ENCODE results near the gene LRFN2. TPM values are rescaled to one million over a fixed set of nuclear protein-coding genes. Genes with fewer than 3 reads are reported as not detected.
A peak's percentile ranks its signal among the peaks of the same experiment; 100 is the strongest.

LRFN2 gene
- polyA plus RNA-seq, 1 donor from 2014 or later: not detected

DNA sequence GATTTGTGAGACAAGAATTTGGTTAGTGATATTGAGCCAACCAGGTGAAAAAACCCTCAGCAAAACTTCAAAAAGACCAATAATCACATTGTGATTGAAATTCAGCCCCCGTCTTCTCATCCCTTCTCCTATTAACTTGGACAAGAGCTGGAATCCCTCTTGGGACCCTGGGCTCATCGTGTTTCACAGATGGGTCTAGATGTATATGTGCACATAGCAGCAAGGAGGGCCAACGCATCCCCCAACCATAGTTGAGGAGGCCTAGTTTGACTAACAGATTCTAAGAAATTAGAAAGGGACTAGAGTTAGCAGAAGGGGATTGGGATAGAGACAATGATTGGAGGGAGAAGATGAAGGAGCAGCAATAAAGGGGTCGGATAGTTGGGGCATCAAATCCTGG is 19.8 kb upstream of the LRFN2 start:
- Mint-ChIP-seq H3K9me3 (no peaks in the 10 kb centered on the region), H3K27me3 (peaks cover 12% of the 10 kb centered on the region), H3K27ac (peak overlapping the region in 1 of 3 donors; percentile 70), H3K36me3 (no peaks in the 10 kb centered on the region), H3K4me3 (no peak overlapping the region), H3K4me1 (no peaks in the 10 kb centered on the region)

DNA sequence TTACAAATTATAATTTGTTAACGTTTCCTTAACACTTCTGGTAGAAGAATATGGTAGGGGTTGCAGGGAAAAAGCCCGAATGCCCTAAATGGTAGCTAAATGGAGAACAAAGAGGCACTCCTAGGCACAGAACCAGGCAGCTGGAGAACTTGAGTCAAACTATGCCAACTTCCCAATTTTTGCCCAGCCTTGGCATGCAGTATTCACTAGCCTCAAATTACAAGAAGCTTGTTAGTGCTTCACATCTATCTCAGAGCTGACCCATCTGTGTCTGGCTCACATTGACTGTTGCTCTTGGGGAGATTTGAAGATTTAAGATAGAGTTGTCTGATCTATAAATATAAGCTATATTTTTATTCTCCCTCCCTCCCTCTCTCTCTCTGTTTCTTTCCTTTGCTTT is 19.4 kb upstream of the LRFN2 start:
- H3K27me3 Mint-ChIP-seq: peaks cover 14% of the 10 kb centered on the region
- no peak overlapping the region for H3K27ac Mint-ChIP-seq
- H3K4me3 Mint-ChIP-seq: no peak overlapping the region
- H3K4me1 Mint-ChIP-seq: no peaks in the 10 kb centered on the region
- H3K9me3 Mint-ChIP-seq: no peaks in the 10 kb centered on the region
- H3K36me3 Mint-ChIP-seq: no peaks in the 10 kb centered on the region

DNA sequence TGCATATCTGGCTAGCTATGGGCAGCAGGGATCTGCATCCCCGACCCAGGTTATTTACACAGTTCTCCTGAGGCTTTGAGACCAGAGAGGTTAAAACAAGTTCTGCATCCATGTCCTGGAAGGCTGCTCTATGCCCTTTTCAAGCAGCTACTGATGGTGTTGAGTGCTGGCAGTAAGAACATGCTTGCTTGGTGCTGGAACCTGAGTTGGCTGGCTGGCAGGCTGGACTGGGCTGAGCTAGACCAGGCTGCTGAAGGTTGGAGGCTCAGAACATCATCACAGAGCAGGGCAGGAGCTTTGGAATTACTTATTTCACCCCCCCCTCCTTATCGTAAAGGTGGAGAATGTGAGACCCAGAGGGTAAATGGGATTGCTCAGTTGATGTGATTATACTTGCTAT is 16.9 kb upstream of the LRFN2 start:
- no peaks in the 10 kb centered on the region for H3K9me3 Mint-ChIP-seq
- no peaks in the 10 kb centered on the region for H3K4me1 Mint-ChIP-seq
- no peak overlapping the region for H3K27ac Mint-ChIP-seq
- peaks cover 17% of the 10 kb centered on the region for H3K27me3 Mint-ChIP-seq
- H3K36me3 Mint-ChIP-seq: no peaks in the 10 kb centered on the region
- H3K4me3 Mint-ChIP-seq: no peak overlapping the region

DNA sequence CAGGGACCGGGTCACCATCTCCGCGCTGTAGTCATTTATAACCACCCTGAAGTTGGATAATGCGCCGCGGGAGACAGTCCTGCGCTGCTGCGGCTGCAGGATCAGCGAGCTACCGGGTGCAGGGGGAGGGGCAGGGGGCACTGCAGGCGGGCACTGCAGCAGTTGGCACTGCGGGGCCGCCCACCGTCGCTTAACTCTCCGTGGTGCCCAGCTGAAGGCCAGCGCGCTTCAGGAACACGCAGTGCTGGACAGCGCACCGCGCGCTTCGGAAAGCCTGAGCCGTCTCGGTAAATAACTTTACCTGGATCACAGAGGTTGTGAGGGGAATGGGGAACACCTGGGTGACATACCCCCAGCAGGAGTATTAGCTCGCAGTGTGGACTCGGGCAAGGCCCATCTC is 12.4 kb upstream of the LRFN2 start:
- H3K27ac Mint-ChIP-seq: no peak overlapping the region
- no peak overlapping the region for H3K4me3 Mint-ChIP-seq
- peaks cover 15% of the 10 kb centered on the region for H3K27me3 Mint-ChIP-seq

DNA sequence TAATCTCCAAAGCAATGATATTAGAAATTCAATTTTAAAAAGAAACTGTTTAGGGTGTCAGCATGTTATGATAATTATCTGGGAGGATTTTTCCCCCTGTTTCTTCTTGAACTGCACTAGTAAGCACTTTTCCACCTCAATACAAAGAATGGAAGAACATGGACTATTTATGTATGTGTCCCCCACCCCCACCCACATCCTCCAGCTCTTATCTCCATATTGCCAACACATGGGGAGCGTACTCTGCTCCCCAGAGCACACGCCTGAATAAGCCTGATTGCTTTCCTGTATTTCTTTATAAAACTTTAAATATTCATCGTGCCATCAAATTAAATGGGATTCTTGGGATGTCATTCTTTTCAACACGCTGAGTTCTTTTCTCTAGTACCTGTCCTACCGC is 11.4 kb upstream of the LRFN2 start:
- Mint-ChIP-seq H3K36me3 (no peaks in the 10 kb centered on the region), H3K9me3 (no peaks in the 10 kb centered on the region), H3K27ac (no peak overlapping the region), H3K4me1 (no peaks in the 10 kb centered on the region), H3K27me3 (peaks cover 15% of the 10 kb centered on the region), H3K4me3 (no peak overlapping the region)

More for the DNA sequence above, 12.4 kb upstream of the LRFN2 start:
- Mint-ChIP-seq H3K9me3 (no peaks in the 10 kb centered on the region), H3K4me1 (no peaks in the 10 kb centered on the region), H3K36me3 (no peaks in the 10 kb centered on the region)

DNA sequence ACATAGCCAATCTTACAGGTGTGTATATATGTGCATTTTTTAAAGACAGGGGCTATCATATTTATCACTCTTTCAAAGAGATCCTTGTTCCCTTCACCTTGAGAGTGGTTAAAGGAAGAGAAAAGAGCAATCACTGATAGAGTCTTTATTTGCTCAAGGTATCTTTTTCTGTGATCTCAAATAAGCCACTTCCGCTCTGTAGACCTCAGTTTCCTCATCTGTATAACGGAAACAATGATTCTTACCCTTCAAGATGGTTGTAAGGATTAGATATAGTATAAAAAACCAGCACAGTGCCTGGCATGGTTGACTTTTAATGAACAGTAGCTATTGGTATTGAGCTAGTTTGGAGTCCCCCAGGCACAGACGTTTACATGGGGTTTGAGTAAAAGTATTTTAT is 10.1 kb upstream of the LRFN2 start:
- Mint-ChIP-seq H3K27me3 (peaks cover 16% of the 10 kb centered on the region), H3K4me1 (no peaks in the 10 kb centered on the region), H3K36me3 (no peaks in the 10 kb centered on the region), H3K27ac (no peak overlapping the region), H3K9me3 (no peaks in the 10 kb centered on the region), H3K4me3 (no peak overlapping the region)

DNA sequence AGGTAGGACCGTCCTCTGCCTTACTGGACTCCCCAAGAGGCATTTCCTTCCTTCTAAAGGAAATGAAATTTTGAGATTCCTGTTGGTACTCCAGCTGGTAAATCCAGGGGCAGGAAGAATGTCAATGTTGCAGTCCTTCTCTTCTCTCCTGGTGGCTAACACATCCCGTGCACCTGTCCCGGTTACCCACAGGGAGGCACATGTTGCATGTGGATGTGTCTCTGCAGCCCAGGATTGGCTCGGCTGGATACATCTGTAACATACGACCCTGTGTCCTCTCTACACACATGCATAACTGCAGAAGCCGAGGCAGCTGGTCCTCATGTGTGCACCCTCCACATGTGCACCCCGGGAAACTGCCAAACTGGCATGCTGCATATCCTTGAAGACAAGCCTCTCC is 1.3 kb upstream of the LRFN2 start:
- H3K27me3 Mint-ChIP-seq: peaks cover 43% of the 10 kb centered on the region
- H3K4me1 Mint-ChIP-seq: peaks cover 0 to 2% (median 0%) of the 10 kb centered on the region in 3 donors
- H3K4me3 Mint-ChIP-seq: peak overlapping the region in 2 of 4 donors; percentile 6 to 39
- no peak overlapping the region for H3K27ac Mint-ChIP-seq
- H3K9me3 Mint-ChIP-seq: peaks cover 0 to 5% (median 0%) of the 10 kb centered on the region in 3 donors
- no peaks in the 10 kb centered on the region for H3K36me3 Mint-ChIP-seq

DNA sequence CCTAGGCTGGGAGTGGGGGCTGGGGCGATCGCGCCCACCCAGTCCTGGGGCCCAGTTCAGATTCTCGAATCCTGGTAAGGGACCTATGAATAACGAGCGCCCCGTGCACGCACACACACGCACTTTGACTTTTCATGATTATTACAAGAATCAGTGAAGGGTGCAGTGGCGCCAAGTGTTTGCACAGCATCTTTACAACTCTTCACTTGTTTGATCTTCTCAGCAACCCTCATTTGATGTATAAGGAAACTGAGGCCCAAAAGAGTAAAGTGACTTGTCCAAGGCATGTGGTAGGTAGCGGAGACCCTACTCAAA is 863 bp upstream of the LRFN2 start:
- Mint-ChIP-seq H3K4me3 (peak overlapping the region in 2 of 4 donors; percentile 39 to 44), H3K27me3 (peaks cover 40% of the 10 kb centered on the region), H3K36me3 (no peaks in the 10 kb centered on the region), H3K9me3 (peaks cover 0 to 5% (median 0%) of the 10 kb centered on the region in 3 donors), H3K27ac (peak overlapping the region in 1 of 3 donors; percentile 53), H3K4me1 (peaks cover 0 to 2% (median 0%) of the 10 kb centered on the region in 3 donors)

DNA sequence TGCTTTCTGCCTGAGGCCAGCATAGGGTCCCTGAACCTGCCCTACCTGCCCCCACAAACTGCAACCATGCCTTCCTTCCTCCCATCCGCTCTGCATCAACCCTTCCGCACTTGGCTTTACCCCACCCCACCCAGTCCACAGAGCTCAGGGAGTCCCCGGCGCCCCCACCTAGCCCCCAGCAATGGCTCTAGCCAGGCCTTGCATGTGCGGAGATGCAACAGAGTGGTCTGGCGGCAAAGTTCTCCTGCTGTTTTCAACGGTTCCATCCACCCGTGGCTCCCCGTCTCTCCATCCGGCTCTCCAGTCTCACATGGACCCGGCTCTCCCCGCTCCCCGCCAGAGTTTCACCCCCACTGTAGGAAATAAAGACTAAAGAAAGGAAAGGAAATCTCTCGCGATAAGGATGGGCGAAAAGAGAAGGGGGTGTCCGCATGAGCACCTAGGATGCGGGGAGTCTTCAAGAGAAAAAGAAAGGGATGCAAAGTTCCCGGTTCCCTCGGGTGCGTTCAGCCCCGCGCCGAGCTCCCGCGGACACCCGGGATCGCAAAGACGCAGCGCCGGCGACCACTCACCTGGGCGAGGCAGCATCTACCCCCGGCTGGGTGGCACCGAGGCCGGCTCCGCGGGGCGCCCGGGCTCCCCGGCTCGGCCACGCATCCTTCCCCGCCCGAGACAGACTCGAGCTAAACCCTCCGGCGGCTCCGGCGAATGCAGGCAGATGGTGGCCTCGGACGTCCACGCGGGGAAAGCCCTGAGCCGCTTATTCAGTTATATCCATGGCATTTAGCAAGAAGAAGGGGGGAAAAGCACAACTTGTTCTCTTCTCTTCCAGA is 579 bp downstream of the LRFN2 start:
- no peaks in the 10 kb centered on the region for H3K36me3 Mint-ChIP-seq
- peaks cover 37% of the 10 kb centered on the region for H3K27me3 Mint-ChIP-seq
- peak overlapping the region in 3 of 4 donors; percentile 75 to 90 (median 76) for H3K4me3 Mint-ChIP-seq
- peaks cover 0 to 2% (median 0%) of the 10 kb centered on the region in 3 donors for H3K4me1 Mint-ChIP-seq
- H3K9me3 Mint-ChIP-seq: peaks cover 0 to 5% (median 0%) of the 10 kb centered on the region in 3 donors
- no peak overlapping the region for H3K27ac Mint-ChIP-seq

DNA sequence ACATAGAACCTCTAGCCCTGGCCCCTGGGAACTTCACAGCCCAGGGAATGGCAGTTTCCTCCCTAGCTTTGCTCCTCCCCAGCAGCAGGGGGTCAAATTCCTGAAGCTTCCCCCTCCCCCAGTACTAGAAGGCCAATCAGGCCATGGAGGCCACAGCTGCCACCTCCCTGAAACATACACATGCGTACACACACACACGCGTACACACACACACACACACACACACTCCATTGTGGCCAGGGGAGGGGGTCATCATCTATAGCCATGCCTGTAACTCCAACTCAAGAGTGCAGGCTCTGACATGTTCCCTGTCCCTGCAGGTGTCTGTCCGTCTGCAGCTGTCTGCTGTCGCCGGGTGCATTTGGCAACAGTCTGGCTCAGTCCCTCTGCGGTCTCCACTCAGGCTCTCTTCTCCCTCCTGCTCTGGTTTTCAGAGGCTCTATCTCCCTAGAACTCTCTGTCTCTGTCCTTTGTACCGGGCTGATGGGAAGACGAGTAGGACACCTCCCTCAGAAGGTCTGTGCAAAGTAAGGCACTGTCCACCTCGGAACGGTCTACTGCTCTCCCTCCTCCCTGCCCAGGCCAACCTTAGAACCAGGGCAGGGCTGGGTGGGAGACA is 1.4 kb downstream of the LRFN2 start:
- Mint-ChIP-seq H3K27me3 (peaks cover 33% of the 10 kb centered on the region), H3K27ac (no peak overlapping the region), H3K36me3 (no peaks in the 10 kb centered on the region), H3K4me1 (peaks cover 0 to 2% (median 0%) of the 10 kb centered on the region in 3 donors), H3K9me3 (peaks cover 0 to 5% (median 0%) of the 10 kb centered on the region in 3 donors), H3K4me3 (peak overlapping the region in 1 of 4 donors; percentile 75)

DNA sequence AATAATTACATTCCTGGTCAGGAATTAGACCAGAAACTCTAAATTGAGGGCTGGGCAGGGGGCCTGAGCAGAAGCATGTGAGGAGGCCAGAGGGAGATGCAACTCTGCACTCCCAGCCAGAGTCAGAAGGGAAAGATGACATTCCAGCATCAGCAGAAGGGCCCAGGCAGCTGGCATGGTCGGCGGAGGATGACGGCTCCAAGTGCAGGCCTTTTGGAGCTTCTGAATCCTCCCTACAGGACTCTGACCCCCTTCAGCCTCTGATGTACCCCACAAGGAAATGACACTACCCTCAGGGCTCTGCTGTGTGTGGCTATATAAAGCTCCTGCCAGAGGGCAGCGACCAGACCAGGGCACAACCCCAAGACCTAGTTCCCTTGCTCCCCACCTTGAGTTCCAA is 1.9 kb downstream of the LRFN2 start:
- Mint-ChIP-seq H3K4me3 (no peak overlapping the region), H3K4me1 (peaks cover 0 to 2% (median 0%) of the 10 kb centered on the region in 3 donors), H3K9me3 (peaks cover 0 to 5% (median 0%) of the 10 kb centered on the region in 3 donors), H3K36me3 (no peaks in the 10 kb centered on the region), H3K27ac (no peak overlapping the region), H3K27me3 (peaks cover 28% of the 10 kb centered on the region)

DNA sequence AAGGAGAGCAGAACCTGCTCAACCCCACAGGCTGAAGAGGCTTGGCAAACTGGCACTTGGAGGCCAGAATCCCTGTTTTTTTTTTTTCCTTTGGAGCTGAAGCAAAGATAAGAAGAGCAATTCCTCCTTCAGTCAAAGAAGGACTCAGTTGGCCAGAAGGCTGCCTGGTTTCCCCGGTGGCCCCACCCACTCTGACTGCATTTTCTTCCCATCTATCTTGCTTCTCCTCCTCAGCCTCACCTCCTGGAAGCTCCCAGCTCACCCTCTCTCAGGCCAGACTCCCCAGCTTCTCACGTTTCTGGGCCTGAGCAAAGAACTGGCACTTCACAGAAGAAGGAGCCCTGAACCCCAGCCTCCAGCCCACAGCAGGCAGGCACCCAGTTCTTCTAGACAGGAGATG is 2.4 kb downstream of the LRFN2 start:
- H3K27ac Mint-ChIP-seq: no peak overlapping the region

DNA sequence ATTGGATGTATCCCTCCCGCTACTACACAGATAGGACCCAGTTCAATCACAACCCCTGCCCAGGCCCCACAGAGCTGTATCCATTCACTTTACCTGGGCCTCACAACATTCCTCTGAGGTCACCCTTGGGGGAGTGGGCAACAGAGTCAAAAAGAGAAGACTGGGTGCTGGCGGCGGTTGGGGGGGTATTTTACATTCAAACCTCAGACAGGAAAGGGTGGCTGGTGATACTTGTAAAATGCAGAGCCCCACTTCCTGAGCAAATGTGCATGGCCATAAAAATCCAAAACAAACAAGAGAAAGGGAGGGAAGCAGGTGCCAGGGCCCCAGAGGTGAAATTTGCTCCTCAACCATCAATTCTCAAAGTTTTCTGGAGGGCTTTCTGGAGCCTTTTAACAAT is 3.5 kb downstream of the LRFN2 start:
- no peaks in the 10 kb centered on the region for H3K36me3 Mint-ChIP-seq
- H3K4me1 Mint-ChIP-seq: peaks cover 0 to 2% (median 0%) of the 10 kb centered on the region in 3 donors
- H3K27ac Mint-ChIP-seq: peak overlapping the region in 1 of 3 donors; percentile 40
- H3K4me3 Mint-ChIP-seq: no peak overlapping the region
- H3K9me3 Mint-ChIP-seq: peaks cover 0 to under 1% (median 0%) of the 10 kb centered on the region in 3 donors
- peaks cover 22% of the 10 kb centered on the region for H3K27me3 Mint-ChIP-seq

More for the DNA sequence above, 2.4 kb downstream of the LRFN2 start:
- Mint-ChIP-seq H3K4me3 (no peak overlapping the region), H3K4me1 (peaks cover 0 to 2% (median 0%) of the 10 kb centered on the region in 3 donors), H3K27me3 (peaks cover 28% of the 10 kb centered on the region), H3K36me3 (no peaks in the 10 kb centered on the region), H3K9me3 (peaks cover 0 to 5% (median 0%) of the 10 kb centered on the region in 3 donors)

DNA sequence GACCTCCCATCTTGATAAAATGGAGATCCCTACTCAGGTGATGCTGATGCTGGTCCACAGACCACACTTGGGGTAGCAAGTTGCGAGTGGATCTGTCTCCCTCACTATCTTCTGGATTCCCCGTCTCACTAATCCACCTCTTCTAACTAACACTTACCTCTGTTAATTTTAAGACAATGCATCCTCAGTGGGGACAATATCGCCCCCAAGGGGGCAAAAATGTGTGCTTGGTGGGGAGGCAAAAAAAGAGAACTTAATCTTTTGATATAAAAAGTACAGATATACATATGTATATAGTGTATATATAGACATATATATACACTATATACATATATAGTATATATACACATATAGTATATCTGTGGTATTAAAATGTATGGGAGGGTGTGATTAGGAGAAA is 4.3 kb downstream of the LRFN2 start:
- Mint-ChIP-seq H3K4me3 (no peak overlapping the region), H3K4me1 (peaks cover 0 to 2% (median 0%) of the 10 kb centered on the region in 3 donors), H3K9me3 (no peaks in the 10 kb centered on the region), H3K36me3 (no peaks in the 10 kb centered on the region), H3K27ac (no peak overlapping the region), H3K27me3 (peaks cover 16% of the 10 kb centered on the region)

DNA sequence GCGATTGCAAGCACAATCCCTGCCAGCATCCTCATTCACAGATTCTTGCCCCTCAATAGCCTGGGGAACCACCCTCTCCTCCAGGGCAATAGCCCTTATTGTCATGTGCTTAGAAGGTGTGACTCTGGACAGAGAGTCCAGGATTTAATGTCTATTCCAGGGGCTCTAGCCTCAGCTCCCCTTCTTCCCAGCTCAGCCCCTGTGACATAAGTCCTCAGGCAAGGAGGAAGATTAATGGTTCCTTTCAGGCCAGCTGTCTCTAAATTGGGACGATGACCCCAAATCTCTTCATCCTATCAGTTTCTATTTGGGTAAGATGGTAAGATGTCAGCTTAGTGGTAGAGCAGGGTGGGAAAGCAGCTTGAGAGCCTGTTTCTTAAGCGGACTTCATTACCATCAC is 8.1 kb downstream of the LRFN2 start:
- H3K4me1 Mint-ChIP-seq: no peaks in the 10 kb centered on the region
- H3K27me3 Mint-ChIP-seq: peaks cover 3% of the 10 kb centered on the region
- no peaks in the 10 kb centered on the region for H3K36me3 Mint-ChIP-seq
- no peak overlapping the region for H3K4me3 Mint-ChIP-seq
- H3K9me3 Mint-ChIP-seq: no peaks in the 10 kb centered on the region
- H3K27ac Mint-ChIP-seq: no peak overlapping the region

DNA sequence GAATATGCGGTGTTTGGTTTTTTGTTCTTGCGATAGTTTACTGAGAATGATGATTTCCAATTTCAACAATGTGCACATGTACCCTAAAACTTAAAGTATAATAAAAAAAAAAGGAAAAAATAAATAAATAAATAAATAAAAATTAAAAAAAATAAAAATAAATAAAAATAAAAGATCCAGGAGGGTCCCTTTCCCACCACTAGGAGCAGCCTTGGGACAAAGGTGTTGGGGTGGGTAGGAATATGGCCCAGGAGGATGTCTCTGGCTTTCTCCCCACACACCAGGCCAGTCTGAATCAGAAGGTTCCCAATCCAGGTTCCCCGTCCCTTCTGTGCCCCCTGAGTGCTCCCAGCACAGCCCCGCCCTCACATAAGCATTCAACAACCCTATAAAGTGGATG is 9.5 kb downstream of the LRFN2 start:
- H3K9me3 Mint-ChIP-seq: no peaks in the 10 kb centered on the region
- peaks cover 1% of the 10 kb centered on the region for H3K27me3 Mint-ChIP-seq
- H3K36me3 Mint-ChIP-seq: no peaks in the 10 kb centered on the region
- no peak overlapping the region for H3K27ac Mint-ChIP-seq
- no peak overlapping the region for H3K4me3 Mint-ChIP-seq
- peaks cover 0 to 10% (median 0%) of the 10 kb centered on the region in 3 donors for H3K4me1 Mint-ChIP-seq

All from IgD-negative memory B cell (primary cell).